ENCODE measurements around the gene WNT3A. TPM values are rescaled to one million over a fixed set of nuclear protein-coding genes. Genes with fewer than 3 reads are reported as not detected.

WNT3A gene
- total RNA-seq, 1 experiment from 2014 or later, result not detected

GRCh38 chr1:228082214-228082917 is 75.6 kb downstream of the WNT3A start, which contains the start of gene ARF1:
ARF1 (plus strand) TSS chr1:228082708; CDS start chr1:228097115, 14,407 bp downstream.
- Histone ChIP-seq H3K4me1 (ENCODE audit: insufficient read depth, low read length, poor library complexity, severe bottlenecking) (peaks cover 25% of the 10 kb centered on the region), H3K36me3 (ENCODE audit: insufficient read depth, low read length, poor library complexity, severe bottlenecking) (no peaks in the 10 kb centered on the region), H3K9me3 (ENCODE audit: low read depth, low read length, poor library complexity, severe bottlenecking) (no peaks in the 10 kb centered on the region), H3K27me3 (replicated peaks; ENCODE audit: insufficient read depth, low read depth, low read length, poor library complexity) (no peaks in the 10 kb centered on the region), H3K4me3 (ENCODE audit: low read depth, low read length, poor library complexity, severe bottlenecking) (peak within 1 kb of the TSS; percentile 98), H3K27ac (ENCODE audit: low read depth, low read length, poor library complexity, severe bottlenecking) (peak within 1 kb of the TSS; percentile 98)
- intact Hi-C loops (cut with micrococcal nuclease; ENCODE audit: unreplicated experiment), result no loop called here
- CTCF ChIA-PET, result interaction anchor here (1.0 kb wide), 1 partner anchor 83 kb away, joined by 3 read pairs; no protein-coding TSS in a partner anchor
- POLR2A ChIA-PET (ENCODE audit: low non-redundant PET), result interaction anchor here (0.6 kb wide), 1 partner anchor 17 kb away, joined by 3 read pairs; no protein-coding TSS in a partner anchor
- TF ChIP-seq, protein P1, sequence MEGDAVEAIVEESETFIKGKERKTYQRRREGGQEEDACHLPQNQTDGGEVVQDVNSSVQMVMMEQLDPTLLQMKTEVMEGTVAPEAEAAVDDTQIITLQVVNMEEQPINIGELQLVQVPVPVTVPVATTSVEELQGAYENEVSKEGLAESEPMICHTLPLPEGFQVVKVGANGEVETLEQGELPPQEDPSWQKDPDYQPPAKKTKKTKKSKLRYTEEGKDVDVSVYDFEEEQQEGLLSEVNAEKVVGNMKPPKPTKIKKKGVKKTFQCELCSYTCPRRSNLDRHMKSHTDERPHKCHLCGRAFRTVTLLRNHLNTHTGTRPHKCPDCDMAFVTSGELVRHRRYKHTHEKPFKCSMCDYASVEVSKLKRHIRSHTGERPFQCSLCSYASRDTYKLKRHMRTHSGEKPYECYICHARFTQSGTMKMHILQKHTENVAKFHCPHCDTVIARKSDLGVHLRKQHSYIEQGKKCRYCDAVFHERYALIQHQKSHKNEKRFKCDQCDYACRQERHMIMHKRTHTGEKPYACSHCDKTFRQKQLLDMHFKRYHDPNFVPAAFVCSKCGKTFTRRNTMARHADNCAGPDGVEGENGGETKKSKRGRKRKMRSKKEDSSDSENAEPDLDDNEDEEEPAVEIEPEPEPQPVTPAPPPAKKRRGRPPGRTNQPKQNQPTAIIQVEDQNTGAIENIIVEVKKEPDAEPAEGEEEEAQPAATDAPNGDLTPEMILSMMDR (conservative IDR thresholded peaks at IDR 0.05; ENCODE audit: low read depth, low read length), result no peak
- no peak for TF ChIP-seq EZH2 (IDR thresholded peaks at IDR 0.05; ENCODE audit: borderline replicate concordance, low read depth, low read length, poor library complexity, severe bottlenecking)
- DNase-seq (ENCODE audit: low spot score), result peak; percentile 96
- BruUV-seq (replicated peaks), result no TSS peak

- peak overlapping the region; percentile 98 for H3K27ac ChIP-seq (ENCODE audit: low read depth, low read length, poor library complexity, severe bottlenecking)
- H3K4me3 ChIP-seq (ENCODE audit: low read depth, low read length, poor library complexity, severe bottlenecking), result peak overlapping the region; percentile 98
- POLR2A ChIA-PET (ENCODE audit: low non-redundant PET), result interaction anchor here (0.6 kb wide), 1 partner anchor 17 kb away, joined by 3 read pairs; no protein-coding TSS in a partner anchor
- H3K27me3 ChIP-seq (replicated peaks; ENCODE audit: insufficient read depth, low read depth, low read length, poor library complexity), result no peaks in the 10 kb centered on the region
- peaks cover 4% of the 10 kb centered on the region for H3K36me3 ChIP-seq (ENCODE audit: insufficient read depth, low read length, poor library complexity, severe bottlenecking)
- H3K9me3 ChIP-seq (ENCODE audit: low read depth, low read length, poor library complexity, severe bottlenecking), result no peaks in the 10 kb centered on the region
- H3K4me1 ChIP-seq (ENCODE audit: insufficient read depth, low read length, poor library complexity, severe bottlenecking), result peaks cover 25% of the 10 kb centered on the region
- intact Hi-C loops (cut with micrococcal nuclease; ENCODE audit: unreplicated experiment), result no loop called here
- TF ChIP-seq, protein P1 (conservative IDR thresholded peaks at IDR 0.05; ENCODE audit: low read depth, low read length), result no peak
- no peak for TF ChIP-seq EZH2 (IDR thresholded peaks at IDR 0.05; ENCODE audit: borderline replicate concordance, low read depth, low read length, poor library complexity, severe bottlenecking)
- no TSS peak for BruUV-seq (replicated peaks)
- no peak for DNase-seq (ENCODE audit: low spot score)
- CTCF ChIA-PET, result interaction anchor here (1.0 kb wide), 1 partner anchor 84 kb away, joined by 3 read pairs; no protein-coding TSS in a partner anchor
Measured at GRCh38 chr1:228082918-228083870, 76.4 kb downstream of the WNT3A start.

DNA sequence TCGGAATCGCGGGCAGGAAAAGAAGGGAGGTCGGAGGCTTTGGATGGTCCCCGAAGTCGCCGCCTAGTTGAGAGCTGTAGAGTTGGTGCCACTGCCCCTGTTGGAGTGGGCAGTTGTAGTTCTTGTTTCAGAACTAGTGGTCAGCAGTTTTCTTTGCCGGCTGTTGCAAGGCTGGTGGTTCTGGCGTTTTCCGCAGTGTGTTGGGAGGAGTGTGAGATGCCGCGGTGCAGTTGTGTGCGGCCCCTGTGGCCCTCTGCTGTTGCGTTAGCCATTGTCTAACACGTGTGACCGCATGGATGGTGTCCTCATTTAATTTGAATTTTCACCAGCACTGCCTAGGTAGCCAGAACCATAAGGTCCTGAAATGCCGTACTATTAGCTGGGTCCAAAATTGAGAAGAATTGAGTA is 77.1 kb downstream of the WNT3A start:
- no peak for DNase-seq (ENCODE audit: low spot score)
- intact Hi-C loops (cut with micrococcal nuclease; ENCODE audit: unreplicated experiment), result no loop called here
- TF ChIP-seq, protein P1 (conservative IDR thresholded peaks at IDR 0.05; ENCODE audit: low read depth, low read length), result no peak
- TF ChIP-seq EZH2 (IDR thresholded peaks at IDR 0.05; ENCODE audit: borderline replicate concordance, low read depth, low read length, poor library complexity, severe bottlenecking), result no peak
- Histone ChIP-seq H3K36me3 (ENCODE audit: insufficient read depth, low read length, poor library complexity, severe bottlenecking) (peaks cover 11% of the 10 kb centered on the region), H3K27ac (ENCODE audit: low read depth, low read length, poor library complexity, severe bottlenecking) (peak overlapping the region; percentile 98), H3K27me3 (replicated peaks; ENCODE audit: insufficient read depth, low read depth, low read length, poor library complexity) (no peaks in the 10 kb centered on the region), H3K4me3 (ENCODE audit: low read depth, low read length, poor library complexity, severe bottlenecking) (peak overlapping the region; percentile 98), H3K9me3 (ENCODE audit: low read depth, low read length, poor library complexity, severe bottlenecking) (no peaks in the 10 kb centered on the region), H3K4me1 (ENCODE audit: insufficient read depth, low read length, poor library complexity, severe bottlenecking) (peaks cover 25% of the 10 kb centered on the region)
- BruUV-seq (replicated peaks), result TSS peak; percentile 34
- ChIA-PET CTCF (no interaction called here), POLR2A (ENCODE audit: low non-redundant PET) (no interaction called here)
